ENCODE data around the gene EOLA1.
"Not testable (repeated sequence)": the region's sequence is repeated elsewhere in the genome, so short reads cannot be mapped to it uniquely, and the experiment has no call there.

EOLA1 gene

DNA sequence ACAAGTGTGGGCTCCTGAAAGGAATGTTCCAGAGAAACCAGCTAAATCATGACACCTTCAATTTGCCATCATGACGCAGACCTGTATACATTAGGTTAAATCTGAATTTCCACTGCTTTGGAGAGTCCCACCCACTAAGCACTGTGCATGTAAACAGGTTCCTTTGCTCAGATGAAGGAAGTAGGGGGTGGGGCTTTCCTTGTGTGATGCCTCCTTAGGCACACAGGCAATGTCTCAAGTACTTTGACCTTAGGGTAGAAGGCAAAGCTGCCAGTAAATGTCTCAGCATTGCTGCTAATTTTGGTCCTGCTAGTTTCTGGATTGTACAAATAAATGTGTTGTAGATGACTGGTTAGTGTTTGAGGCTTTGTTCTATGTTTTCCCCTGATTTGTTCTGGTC, 6.2 kb downstream of the EOLA1 start:
- ATAC-seq = not testable (repeated sequence)

DNA sequence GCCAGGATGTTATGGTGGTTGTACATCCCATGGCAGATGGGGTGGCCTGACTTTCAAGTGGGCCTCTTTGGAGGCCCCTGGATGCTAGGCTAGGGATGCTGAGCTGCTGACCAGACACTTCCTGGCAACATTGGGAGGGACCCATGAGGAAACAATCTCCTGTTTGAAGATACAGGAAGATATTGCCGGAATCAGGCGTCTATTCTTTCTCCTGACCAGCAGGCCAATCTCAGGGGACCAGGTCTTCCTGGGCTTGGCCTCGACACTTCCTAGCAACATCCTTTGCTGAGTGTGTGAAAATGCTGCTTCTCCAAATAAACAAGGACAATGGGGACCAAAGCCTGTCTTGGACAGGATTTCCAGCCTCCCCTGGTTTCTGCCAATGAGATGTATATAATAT, 7.0 kb downstream of the EOLA1 start:
- ATAC-seq = not testable (repeated sequence)

DNA sequence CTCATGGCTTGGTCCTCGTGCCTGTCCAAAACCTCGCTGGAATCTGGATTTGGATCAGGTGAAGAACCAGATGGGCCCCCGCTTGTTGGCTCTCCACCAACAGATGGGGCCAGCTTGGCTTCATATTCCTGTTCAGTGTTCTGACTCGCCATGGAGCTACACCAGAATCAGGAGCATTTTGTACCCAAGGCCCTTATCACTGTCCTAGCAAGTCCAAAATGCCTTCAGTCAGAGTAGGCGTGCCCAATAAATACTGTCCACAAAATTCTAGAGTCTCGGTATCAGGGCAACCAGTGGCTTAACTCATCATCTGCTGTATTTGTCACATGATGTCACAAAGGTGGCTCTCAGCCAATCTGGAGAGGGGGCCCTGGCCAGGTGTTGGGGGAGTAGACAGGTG, 8.9 kb downstream of the EOLA1 start, which contains the start of gene HSFX3:
HSFX3 (minus strand) TSS at position 224 of the 400 bp plus-strand sequence; CDS start at position 152, 72 bp downstream.
- ATAC-seq = not testable (repeated sequence)

DNA sequence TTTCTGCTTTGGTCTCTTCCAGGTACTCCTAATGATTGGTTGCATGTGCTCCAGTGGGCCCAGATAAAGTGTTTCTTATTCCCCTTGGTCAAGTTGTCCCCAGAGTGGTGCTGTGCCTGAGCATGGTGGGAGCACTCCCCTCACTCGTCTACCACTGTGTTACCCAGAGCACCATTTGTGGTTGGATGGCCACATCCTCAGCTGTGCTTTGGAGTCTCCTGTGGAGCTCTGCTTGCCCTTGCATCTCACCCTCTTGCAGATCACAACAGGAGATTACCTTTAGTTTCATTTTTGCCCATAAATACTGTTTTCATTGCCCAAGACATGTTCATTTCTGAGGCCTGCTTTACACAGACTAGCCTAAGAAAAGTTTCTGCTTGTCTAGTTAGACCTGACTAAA, 9.6 kb downstream of the EOLA1 start:
- peak in 1 of 2 donors; percentile 16 for ATAC-seq

DNA sequence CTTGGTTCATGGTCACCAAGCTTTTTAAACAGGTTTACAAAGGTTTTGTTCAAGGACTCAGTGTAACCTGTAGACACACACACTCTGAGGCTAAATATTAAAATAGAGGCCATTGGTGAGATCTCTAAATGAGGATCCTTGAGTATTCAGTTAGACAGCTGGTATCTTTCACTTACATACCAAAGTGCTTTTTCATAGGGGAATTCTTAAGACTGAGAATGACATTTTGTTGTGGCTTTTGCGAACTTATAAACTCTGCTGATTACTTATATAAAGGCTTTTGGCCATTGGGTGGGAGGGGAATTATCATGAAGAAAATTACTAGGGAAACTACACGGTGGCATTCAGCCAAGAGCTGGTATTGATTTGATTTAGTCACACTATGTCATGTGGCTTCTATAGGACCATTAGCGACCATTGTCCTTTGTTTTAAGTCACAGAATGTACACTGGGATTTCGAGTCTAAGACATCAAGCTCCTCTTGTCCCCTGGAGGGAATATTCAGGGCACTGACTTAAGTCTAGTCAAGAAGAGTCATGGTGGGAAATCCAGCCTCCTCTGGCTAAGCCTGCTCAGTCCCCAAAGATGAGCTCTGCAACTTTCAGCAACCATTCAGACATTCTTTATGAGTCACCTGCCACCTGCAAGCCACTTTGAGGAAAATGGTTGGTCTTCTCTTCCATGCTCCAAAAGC, 10.6 kb downstream of the EOLA1 start:
- peak; percentile 55 to 57 for ATAC-seq

GRCh38 chrX:149551939-149552248, 11.1 kb downstream of the EOLA1 start:
- ATAC-seq = peak in 1 of 2 donors; percentile 39

DNA sequence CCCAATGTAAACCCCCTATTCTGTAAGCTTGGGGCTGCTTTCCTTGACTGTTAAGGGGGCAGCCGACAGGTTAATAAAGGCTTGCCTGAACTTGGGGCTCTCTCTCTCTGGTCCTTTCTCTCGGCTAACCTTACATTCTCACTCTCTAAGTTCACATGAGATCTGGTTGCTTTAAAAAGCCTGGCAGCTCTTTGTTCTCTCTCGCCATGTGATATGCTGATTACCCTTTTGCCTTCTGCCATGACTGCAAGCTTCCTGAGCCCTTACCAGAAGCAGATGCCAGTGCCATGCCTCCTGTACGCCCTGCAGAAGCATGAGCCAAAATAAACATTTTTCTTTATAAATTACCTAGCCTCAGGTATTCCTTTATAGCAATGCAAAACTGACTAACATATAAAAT, 14.4 kb downstream of the EOLA1 start:
- ATAC-seq = not testable (repeated sequence)

- no peak for ATAC-seq
Measured at GRCh38 chrX:149563359-149563758, 22.5 kb downstream of the EOLA1 start.

DNA sequence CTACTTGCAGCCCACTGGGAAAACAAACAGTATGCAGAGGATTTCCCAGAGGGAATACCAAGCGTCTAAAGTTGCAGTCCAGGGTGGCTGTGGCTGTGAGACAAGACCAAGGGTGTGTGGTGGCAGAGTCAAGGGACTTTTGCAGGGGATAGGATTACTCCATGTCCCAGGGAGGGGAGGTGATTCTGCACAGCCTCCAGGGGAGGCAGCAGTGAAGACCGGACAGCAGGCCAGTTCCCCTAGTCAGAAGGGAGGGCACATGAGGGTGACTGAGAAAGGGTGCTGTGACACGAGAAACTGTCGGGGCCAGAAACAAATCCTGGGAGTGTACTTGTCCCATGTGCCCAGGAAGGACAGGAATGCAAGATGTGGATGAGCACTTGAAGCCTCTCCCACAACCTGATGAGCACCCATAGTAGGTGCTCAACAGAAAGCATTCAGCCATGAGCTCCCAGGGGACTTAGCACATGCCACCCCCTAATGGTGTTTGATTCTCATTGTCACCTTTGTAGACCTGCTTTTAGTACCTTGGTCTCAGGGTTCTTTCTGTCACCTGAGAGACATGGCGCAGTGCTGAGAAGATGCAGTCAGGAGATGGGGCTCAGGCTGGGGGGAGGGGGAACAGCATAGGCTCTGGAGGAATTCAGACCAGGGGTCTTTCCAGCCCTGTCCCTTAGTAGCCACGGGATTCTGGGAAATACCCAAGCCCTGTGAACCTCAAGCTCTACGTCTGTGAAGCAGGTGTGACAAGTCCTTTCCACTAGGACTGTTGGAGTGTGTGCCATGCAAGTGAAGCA, 27.0 kb downstream of the EOLA1 start:
- no peak for ATAC-seq

GRCh38 chrX:149568701-149569296, 28.0 kb downstream of the EOLA1 start:
- ATAC-seq = no peak

DNA sequence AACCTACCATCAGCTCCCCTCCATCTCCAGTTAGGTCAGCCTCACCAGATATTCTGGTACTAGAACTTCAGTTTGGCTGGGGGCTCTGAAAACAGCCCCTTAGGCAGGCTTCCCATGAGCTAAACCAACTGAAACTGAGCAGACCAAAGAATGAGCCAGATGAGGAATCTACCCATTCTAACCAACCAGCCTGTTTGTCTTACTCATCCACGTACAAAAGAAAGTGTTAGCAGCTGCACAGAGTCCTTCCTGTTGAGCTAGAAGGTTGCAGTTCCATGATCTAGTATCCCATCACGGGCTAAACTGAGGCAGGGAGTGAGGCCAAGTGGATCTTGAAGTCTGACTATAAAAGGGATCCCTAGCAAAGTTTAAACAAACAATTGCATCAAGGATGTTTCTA, 29.0 kb downstream of the EOLA1 start:
- ATAC-seq = no peak

DNA sequence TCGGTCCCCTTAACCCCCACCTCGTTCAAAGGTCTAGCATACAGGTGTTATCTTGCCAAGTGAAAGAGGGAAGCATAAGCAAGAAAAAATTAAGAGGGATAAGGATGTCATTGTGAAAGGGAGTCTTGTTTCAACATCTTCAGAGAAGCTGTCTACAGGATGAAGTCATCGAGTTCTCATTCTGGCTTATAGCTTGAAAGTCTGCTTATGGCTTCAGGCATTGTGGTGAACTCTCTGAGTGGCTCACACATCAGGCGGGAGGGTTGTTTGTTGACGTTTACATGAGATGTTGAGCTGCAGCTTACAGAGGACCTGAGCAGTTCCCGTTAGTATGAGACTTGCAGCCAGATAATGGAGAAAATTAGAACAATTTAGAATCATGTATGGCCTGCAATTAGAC, 29.9 kb downstream of the EOLA1 start:
- ATAC-seq = no peak

DNA sequence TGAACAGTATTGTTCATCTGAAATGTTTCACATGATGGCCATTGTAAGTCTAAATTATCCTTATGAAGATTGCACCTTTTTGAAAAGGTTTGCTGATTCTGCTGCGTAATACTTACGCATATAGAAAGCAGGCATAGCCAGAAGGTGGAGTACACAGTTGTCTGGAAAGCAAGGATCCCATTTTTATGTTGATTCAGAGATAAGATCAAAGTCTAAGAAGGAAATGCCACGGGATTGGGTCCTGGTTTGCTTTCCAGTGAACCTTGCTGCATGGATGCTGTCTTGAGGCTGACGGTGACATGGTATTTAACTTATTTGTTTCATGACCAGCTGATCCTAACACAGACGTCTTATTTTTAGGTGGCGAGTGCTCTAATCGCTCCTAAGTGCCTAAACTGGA, 31.0 kb downstream of the EOLA1 start:
- no peak for ATAC-seq

- no peak for ATAC-seq
Measured at GRCh38 chrX:149572743-149573142, 31.9 kb downstream of the EOLA1 start.

GRCh38 chrX:149573456-149573855, 32.6 kb downstream of the EOLA1 start:
- ATAC-seq = peak; percentile 94 to 99

DNA sequence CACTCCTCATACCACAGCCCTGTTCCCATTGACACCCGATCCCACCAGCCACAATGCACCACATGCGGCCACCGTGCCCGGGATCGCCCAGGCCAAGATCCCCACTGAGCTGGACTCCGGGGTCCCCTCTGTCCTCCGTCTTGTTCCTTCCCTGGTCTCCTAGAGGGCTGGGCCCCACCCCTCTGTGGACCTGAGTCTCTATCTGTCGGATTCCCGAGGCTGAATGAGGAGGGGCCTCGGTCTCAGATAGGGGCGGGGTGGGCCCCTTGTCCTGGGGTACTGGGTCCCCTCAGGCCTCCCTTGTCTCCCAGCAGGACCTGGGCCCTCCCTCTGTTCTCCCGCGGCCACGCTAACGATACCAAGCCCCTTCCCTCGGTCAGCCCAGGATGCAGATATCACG, 44.8 kb downstream of the EOLA1 start:
- not testable (repeated sequence) for ATAC-seq

GRCh38 chrX:149587359-149587758, 46.5 kb downstream of the EOLA1 start, which contains the start of gene MAGEA9B:
TSS of gene MAGEA9B (minus strand) at chrX:149587459. CDS start at chrX:149583179, 4,280 bp downstream.
- not testable (repeated sequence) for ATAC-seq

GRCh38 chrX:149590993-149591392, 50.2 kb downstream of the EOLA1 start:
- not testable (repeated sequence) for ATAC-seq

DNA sequence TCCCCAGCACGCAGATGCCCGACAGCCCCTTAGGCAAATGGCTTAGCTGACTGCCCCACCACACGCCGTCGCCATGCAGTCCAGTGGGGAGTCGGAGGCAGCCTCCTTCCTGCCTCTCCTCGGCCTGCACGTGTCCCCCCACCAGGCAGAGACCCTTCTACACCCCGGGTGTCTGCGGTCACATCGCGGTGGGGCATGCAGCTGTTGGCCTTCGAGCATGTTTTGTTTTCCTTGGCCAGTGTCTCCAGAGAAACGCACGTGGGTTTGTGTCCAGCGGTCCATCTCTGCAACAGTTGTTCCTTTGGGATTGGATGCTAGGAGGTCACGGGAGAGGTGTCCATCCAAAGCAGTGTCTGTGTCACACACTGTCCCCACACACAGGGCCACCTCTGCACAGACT, 54.4 kb downstream of the EOLA1 start, which contains the start of gene HSFX2:
HSFX2 (minus strand) TSS at position 101 of the 400 bp plus-strand sequence. CDS start 614 bp downstream, outside the sequence.
- not testable (repeated sequence) for ATAC-seq

GRCh38 chrX:149595943-149596342, 55.1 kb downstream of the EOLA1 start:
- ATAC-seq = not testable (repeated sequence)

Data from activated CD4-positive, CD25-positive, alpha-beta regulatory T cell treated with anti-CD3 and anti-CD28 coated beads, Interleukin-2, amount 50 U/mL, for 24 hours (primary cell).